Activated CD4-positive, alpha-beta T cell treated with anti-CD3 and anti-CD28 coated beads, Interleukin-2, amount 50 U/mL, for 4 hours (primary cell): Measurements from ENCODE around the gene PCDHA4.
"Not testable (repeated sequence)": the region's sequence is repeated elsewhere in the genome, so short reads cannot be mapped to it uniquely, and the experiment has no call there.

Source experiments
- DNase-seq, 2 experiments: peaks; one replicate each; pipeline ENCODE4 v3.0.0-alpha.2; 2020

The PCDHA4 gene

GRCh38 chr5:140822281-140822629 is 15.4 kb downstream of the PCDHA4 start:
- DNase-seq, result no peak

- DNase-seq, result not testable (repeated sequence)
Measured at GRCh38 chr5:140822969-140823368, 16.1 kb downstream of the PCDHA4 start.

DNA sequence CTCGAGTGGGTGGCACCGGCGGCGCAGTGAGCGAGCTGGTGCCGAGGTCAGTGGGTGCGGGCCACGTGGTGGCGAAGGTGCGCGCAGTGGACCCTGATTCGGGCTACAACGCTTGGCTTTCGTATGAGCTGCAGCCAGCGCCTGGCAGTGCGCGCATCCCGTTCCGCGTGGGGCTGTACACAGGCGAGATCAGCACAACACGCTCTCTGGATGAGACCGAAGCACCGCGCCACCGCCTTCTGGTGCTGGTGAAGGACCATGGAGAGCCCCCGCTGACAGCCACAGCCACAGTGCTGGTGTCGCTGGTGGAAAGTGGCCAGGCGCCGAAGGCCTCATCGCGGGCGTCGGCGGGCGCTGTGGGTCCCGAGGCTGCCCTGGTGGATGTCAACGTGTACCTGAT is 16.6 kb downstream of the PCDHA4 start:
- no peak for DNase-seq

GRCh38 chr5:140827704-140828361 is 21.0 kb downstream of the PCDHA4 start, which contains the start of gene PCDHA6:
Gene PCDHA6 (plus strand): TSS chr5:140827960. CDS start chr5:140828092, 132 bp downstream.
- no peak for DNase-seq

DNA sequence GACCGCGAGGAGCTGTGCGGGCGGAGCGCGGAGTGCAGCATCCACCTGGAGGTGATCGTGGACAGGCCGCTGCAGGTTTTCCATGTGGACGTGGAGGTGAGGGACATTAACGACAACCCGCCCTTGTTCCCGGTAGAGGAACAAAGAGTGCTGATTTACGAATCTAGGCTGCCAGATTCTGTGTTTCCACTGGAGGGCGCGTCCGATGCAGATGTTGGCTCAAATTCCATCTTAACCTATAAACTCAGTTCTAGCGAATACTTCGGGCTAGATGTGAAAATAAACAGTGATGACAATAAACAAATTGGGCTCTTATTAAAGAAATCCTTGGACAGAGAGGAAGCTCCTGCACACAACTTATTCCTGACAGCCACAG is 21.5 kb downstream of the PCDHA4 start:
- no peak for DNase-seq

GRCh38 chr5:140829511-140830501 is 22.9 kb downstream of the PCDHA4 start:
- DNase-seq, result not testable (repeated sequence)

DNA sequence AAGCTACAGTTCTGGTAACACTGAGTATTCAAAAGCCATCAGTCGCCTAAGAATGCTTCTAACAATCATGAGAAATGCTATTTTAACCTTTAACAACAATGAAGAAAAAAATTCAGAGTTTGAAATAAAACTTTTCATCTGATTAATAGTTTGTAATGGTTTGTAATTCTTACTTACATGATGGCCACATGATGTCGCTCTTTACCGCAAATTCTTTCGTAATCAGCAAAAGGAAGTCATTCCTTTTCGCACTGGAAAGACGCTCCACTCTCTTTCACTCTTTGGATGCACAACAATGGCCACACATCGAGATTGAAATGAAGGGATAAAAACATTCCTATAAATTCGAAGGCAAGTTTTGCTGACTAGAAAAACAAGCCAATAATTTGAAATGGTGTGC is 27.1 kb downstream of the PCDHA4 start, which contains the start of gene PCDHA7:
Gene PCDHA7, plus strand, starts transcription at position 277 of the 400 bp plus-strand sequence. Its CDS starts 115 bp downstream, at position 392.
- no peak for DNase-seq

GRCh38 chr5:140834439-140835008 is 27.7 kb downstream of the PCDHA4 start:
- DNase-seq, result not testable (repeated sequence)

DNA sequence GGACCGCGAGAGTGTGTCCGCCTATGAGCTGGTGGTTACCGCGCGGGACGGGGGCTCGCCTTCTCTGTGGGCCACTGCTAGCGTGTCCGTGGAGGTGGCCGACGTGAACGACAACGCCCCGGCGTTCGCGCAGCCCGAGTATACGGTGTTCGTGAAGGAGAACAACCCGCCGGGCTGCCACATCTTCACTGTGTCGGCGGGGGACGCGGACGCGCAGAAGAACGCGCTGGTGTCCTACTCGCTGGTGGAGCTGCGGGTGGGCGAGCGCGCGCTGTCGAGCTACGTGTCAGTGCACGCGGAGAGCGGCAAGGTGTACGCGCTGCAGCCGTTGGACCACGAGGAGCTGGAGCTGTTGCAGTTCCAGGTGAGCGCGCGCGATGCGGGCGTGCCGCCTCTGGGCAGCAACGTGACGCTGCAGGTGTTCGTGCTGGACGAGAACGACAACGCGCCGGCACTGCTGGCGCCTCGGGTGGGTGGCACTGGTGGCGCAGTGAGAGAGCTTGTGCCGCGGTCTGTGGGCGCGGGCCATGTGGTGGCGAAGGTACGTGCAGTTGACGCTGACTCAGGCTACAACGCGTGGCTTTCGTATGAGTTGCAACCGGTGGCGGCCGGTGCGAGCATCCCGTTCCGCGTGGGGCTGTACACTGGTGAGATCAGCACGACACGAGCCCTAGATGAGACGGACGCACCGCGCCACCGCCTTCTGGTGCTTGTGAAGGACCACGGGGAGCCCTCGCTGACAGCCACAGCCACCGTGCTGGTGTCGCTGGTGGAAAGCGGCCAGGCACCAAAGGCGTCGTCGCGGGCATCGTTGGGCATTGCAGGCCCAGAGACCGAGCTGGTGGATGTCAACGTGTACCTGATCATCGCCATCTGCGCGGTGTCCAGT is 29.0 kb downstream of the PCDHA4 start:
- DNase-seq, result no peak

- no peak for DNase-seq
Measured at GRCh38 chr5:140840978-140841962, 34.4 kb downstream of the PCDHA4 start, which contains the start of gene PCDHA8. Gene PCDHA8 (plus strand): TSS chr5:140841187. CDS start chr5:140841322, 135 bp downstream.

DNA sequence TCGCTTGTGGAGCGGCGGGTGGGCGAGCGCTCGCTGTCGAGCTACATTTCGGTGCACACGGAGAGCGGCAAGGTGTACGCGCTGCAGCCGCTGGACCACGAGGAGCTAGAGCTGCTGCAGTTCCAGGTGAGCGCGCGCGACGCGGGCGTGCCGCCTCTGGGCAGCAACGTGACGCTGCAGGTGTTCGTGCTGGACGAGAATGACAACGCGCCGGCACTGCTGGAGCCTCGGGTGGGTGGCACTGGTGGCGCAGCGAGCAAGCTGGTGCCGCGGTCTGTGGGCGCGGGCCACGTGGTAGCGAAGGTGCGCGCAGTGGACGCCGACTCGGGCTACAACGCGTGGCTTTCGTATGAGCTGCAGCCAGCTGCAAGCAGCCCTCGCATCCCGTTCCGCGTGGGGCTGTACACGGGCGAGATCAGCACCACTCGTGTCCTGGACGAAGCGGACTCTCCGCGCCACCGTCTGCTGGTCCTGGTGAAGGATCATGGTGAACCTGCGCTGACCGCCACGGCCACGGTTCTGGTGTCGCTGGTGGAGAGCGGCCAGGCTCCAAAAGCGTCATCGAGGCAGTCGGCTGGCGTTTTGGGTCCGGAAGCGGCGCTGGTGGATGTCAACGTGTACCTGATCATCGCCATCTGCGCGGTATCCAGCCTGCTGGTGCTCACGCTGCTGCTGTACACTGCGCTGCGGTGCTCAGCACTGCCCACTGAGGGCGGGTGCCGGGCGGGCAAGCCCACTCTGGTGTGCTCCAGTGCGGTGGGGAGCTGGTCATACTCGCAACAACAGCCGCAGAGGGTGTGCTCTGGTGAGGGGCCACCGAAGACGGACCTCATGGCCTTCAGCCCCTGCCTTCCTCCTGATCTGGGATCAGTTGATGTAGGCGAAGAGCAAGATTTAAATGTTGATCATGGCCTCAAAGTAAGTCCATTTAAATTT is 36.2 kb downstream of the PCDHA4 start:
- no peak for DNase-seq

DNA sequence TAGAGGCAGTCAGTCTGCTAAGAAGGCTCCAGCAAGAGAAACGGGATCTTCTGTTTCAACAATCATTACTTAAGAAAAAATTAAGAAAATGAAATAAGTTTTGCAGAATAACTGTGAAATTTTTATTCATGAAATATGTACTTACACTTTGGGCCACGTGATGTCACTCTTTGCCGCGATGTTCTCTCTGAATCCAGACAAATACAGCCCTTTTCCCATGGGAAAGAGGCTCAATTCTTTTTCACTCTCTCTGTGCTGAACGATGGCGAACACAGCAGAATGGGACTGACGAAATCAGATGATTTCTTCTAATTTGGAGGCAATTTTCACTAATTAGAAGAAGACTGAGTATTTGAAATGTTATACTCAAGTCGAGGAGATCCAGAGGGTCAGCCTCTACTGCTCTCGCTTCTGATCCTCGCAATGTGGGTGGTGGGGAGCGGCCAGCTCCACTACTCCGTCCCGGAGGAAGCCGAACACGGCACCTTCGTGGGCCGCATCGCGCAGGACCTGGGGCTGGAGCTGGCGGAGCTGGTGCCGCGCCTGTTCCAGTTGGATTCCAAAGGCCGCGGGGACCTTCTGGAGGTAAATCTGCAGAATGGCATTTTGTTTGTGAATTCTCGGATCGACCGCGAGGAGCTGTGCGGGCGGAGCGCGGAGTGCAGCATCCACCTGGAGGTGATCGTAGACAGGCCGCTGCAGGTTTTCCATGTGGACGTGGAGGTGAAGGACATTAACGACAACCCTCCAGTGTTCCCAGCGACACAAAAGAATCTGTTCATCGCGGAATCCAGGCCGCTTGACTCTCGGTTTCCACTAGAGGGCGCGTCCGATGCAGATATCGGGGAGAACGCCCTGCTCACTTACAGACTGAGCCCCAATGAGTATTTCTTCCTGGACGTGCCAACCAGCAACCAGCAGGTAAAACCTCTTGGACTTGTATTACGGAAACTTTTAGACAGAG is 41.6 kb downstream of the PCDHA4 start, which contains the start of gene PCDHA9:
Gene PCDHA9, plus strand, starts transcription at position 244 of the 964 bp plus-strand sequence. Its CDS starts 114 bp downstream, at position 358.
- not testable (repeated sequence) for DNase-seq

- DNase-seq, result not testable (repeated sequence)
Measured at GRCh38 chr5:140849831-140850634, 43.2 kb downstream of the PCDHA4 start.

DNA sequence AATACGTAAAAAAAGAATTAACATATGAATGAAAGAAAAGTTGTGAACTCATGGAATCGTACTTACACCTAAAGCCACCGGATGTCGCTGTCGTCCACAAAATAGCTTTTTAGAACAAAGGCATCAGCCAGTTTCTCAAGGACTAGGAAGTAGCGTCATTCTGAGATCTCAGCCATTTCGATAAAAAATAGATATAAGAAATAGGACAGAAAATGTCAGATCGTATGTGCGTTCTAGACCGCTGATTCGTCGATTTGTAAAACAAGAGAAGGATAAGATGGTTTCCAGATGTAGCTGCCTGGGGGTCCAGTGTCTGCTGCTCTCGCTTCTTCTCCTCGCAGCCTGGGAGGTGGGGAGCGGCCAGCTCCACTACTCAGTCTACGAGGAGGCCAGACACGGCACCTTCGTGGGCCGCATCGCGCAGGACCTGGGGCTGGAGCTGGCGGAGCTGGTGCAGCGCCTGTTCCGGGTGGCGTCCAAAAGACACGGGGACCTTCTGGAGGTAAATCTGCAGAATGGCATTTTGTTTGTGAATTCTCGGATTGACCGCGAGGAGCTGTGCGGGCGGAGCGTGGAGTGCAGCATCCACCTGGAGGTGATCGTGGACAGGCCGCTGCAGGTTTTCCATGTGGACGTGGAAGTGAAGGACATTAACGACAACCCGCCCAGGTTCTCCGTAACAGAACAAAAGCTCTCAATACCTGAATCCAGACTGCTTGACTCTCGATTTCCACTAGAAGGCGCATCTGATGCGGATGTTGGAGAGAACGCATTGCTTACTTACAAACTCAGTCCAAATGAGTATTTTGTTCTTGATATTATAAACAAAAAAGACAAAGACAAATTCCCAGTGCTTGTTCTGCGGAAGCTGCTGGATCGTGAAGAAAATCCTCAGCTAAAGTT is 49.2 kb downstream of the PCDHA4 start, which contains the start of gene PCDHA10:
Gene PCDHA10, plus strand, starts transcription at position 126 of the 903 bp plus-strand sequence. Its CDS starts 152 bp downstream, at position 278.
- DNase-seq, result no peak

DNA sequence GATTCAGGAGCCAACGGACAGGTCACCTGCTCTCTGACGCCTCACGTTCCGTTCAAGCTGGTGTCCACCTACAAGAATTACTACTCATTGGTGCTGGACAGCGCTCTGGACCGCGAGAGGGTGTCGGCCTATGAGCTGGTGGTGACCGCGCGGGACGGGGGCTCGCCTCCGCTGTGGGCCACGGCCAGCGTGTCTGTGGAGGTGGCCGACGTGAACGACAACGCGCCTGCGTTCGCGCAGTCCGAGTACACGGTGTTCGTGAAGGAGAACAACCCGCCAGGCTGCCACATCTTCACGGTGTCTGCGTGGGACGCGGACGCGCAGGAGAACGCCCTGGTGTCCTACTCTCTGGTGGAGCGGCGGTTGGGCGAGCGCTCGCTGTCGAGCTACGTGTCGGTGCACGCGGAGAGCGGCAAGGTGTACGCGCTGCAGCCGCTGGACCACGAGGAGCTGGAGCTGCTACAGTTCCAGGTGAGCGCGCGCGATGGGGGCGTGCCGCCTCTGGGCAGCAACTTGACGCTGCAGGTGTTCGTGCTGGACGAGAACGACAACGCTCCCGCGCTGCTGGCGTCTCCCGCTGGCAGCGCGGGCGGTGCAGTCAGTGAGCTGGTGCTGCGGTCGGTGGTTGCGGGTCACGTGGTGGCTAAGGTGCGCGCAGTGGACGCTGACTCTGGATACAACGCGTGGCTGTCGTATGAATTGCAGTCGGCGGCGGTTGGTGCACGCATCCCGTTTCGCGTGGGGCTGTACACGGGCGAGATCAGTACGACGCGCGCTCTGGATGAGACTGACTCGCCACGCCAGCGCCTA is 50.5 kb downstream of the PCDHA4 start:
- no peak for DNase-seq

- no peak for DNase-seq
Measured at GRCh38 chr5:140857987-140858240, 51.0 kb downstream of the PCDHA4 start.
